RWPE2 (cell line): ENCODE data around the gene STX18.
"Not testable (repeated sequence)": the region's sequence is repeated elsewhere in the genome, so short reads cannot be mapped to it uniquely, and the experiment has no call there.

Experiments used
- ATAC-seq: fragments of 200-7000 bp; cut with Tn5 transposase; 3 replicates; pipeline ENCODE4 v1.9.1; 2021; ENCODE audit warnings: low read depth
- DNase-seq: peaks from one replicate; pipeline ENCODE4 v3.0.0-alpha.2; 2020; ENCODE audit warnings: low spot score
- H3K27ac ChIP-seq: fragments of 450-650 bp; 2 replicates; pipeline ENCODE4 v1.5.1; 2017; ENCODE audit warnings: mild to moderate bottlenecking; ENCODE audit not compliant: poor library complexity, severe bottlenecking
- H3K27me3 ChIP-seq: fragments of 250-450 bp; sonication (Bioruptor Pico); 2 replicates; pipeline ENCODE4 v1.5.1; 2021; ENCODE audit warnings: mild to moderate bottlenecking, moderate library complexity; ENCODE audit not compliant: insufficient read depth, poor library complexity, severe bottlenecking
- H3K36me3 ChIP-seq: fragments of 250-450 bp; sonication (Bioruptor Pico); 2 replicates; pipeline ENCODE4 v1.5.1; 2020; ENCODE audit warnings: low read depth, mild to moderate bottlenecking, moderate library complexity
- H3K4me1 ChIP-seq: fragments of 250-450 bp; sonication (Bioruptor Pico); 2 replicates; pipeline ENCODE4 v1.5.1; 2021; ENCODE audit warnings: mild to moderate bottlenecking, moderate library complexity; ENCODE audit not compliant: insufficient read depth, poor library complexity, severe bottlenecking
- H3K4me3 ChIP-seq: fragments of 250-450 bp; sonication (Bioruptor Pico); 2 replicates; pipeline ENCODE4 v1.5.1; 2021; ENCODE audit warnings: mild to moderate bottlenecking, moderate library complexity; ENCODE audit not compliant: severe bottlenecking
- H3K9me3 ChIP-seq: fragments of 250-450 bp; sonication (Bioruptor Pico); 2 replicates; pipeline ENCODE4 v1.5.1; 2021; ENCODE audit warnings: mild to moderate bottlenecking, moderate library complexity; ENCODE audit not compliant: severe bottlenecking
- CTCF ChIP-seq: fragments of 450-650 bp; IDR thresholded peaks from one replicate; pipeline ENCODE4 v1.5.1; 2017; ENCODE audit warnings: mild to moderate bottlenecking, moderate library complexity; ENCODE audit not compliant: poor library complexity, severe bottlenecking

The STX18 gene

GRCh38 chr4:4507923-4508322, 33.9 kb downstream of the STX18 start:
- Histone ChIP-seq H3K27ac (no peak overlapping the region), H3K27me3 (no peaks in the 10 kb centered on the region), H3K4me3 (no peak overlapping the region), H3K9me3 (no peaks in the 10 kb centered on the region), H3K4me1 (no peaks in the 10 kb centered on the region), H3K36me3 (peaks cover 8% of the 10 kb centered on the region; the same call in 1 of the 2 replicates)
- DNase-seq (no peak), ATAC-seq (peak; percentile 40; the same call in 1 of the 3 replicates)
- TF ChIP-seq CTCF = peak; percentile 52

- Histone ChIP-seq H3K27ac (no peak overlapping the region), H3K4me1 (no peaks in the 10 kb centered on the region), H3K9me3 (no peaks in the 10 kb centered on the region), H3K4me3 (no peak overlapping the region), H3K27me3 (no peaks in the 10 kb centered on the region), H3K36me3 (peaks cover 8% of the 10 kb centered on the region; the same call in 1 of the 2 replicates)
- ATAC-seq (no peak), DNase-seq (no peak)
- no peak for TF ChIP-seq CTCF
These were observed 34.4 kb downstream of the STX18 start for GRCh38 chr4:4507403-4507802.

- Histone ChIP-seq H3K36me3 (peaks cover 8% of the 10 kb centered on the region; the same call in 1 of the 2 replicates), H3K4me1 (no peaks in the 10 kb centered on the region), H3K4me3 (no peak overlapping the region), H3K27ac (no peak overlapping the region), H3K9me3 (no peaks in the 10 kb centered on the region), H3K27me3 (no peaks in the 10 kb centered on the region)
- TF ChIP-seq CTCF = no peak
- ATAC-seq (no peak), DNase-seq (no peak)
These were observed 34.9 kb downstream of the STX18 start for GRCh38 chr4:4506961-4507360.

- not testable (repeated sequence) for H3K4me1 ChIP-seq, H3K27me3 ChIP-seq, H3K36me3 ChIP-seq, H3K27ac ChIP-seq, H3K9me3 ChIP-seq, H3K4me3 ChIP-seq, DNase-seq, ATAC-seq
These were observed 36.6 kb downstream of the STX18 start for GRCh38 chr4:4505211-4505610.

GRCh38 chr4:4504783-4505182, 37.1 kb downstream of the STX18 start:
- H3K27ac ChIP-seq = no peak overlapping the region
- DNase-seq = no peak
- ATAC-seq = no peak
- TF ChIP-seq CTCF = no peak
- no peak overlapping the region for H3K4me3 ChIP-seq
- H3K4me1 ChIP-seq = no peaks in the 10 kb centered on the region
- no peaks in the 10 kb centered on the region for H3K27me3 ChIP-seq
- peaks cover 7% of the 10 kb centered on the region; the same call in 1 of the 2 replicates for H3K36me3 ChIP-seq
- no peaks in the 10 kb centered on the region for H3K9me3 ChIP-seq
